ENCODE measurements around the gene IFT20. TPM values are rescaled to one million over a fixed set of nuclear protein-coding genes. Genes with fewer than 3 reads are reported as not detected.

Gene IFT20
- total and polyA plus RNA-seq, 10 of the 15 experiments (the other 5 are each of a cell fraction or from before 2014, with no cell fraction given) = 9.4 to 38.2 (median 19.1) TPM

DNA sequence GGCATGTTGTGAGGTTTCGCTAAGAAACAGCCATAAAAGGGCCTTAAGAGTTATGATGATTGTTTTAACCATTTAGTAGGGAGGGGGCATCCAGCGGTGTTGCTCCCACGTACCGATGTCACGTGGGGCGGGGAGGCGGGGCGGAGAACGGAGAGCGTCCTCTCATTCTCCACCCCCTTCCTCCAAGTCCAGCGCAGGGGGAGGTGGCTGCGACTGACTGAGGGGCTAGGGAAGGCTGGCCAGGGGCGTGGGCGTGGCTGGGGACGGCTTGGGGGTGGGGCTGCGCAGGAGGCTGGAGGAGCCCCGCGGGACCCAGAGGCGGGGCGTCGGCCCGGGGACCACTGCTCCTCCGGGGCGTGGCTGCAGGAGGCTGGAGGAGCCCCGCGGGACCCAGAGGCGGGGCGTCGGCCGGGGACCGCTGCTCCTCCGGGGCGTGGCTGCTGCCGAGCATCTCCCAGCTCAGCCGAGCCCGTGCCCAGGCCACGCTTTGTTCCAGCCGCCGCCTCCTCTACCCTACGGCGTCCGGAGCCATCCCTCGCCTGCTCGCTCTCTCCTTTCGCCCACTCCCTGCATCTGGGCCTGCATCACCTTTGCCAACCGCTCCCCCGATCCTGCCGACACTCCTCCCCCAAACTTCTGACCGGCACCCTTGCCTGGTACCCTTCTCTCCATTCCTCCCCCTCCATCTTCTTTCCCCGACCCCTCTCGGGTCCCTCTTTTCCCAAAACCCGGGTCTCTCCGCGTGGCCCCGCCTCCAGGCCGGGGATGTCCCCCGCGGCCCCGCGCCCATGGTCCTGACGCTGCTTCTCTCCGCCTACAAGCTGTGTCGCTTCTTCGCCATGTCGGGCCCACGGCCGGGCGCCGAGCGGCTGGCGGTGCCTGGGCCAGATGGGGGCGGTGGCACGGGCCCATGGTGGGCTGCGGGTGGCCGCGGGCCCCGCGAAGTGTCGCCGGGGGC lies 36.3 kb upstream of the IFT20 start, which contains the start of gene SARM1 (continued):
- TF ChIP-seq BHLHE40 (IDR thresholded peaks at IDR 0.05; ENCODE audit: borderline replicate concordance in 1 of 2, low read depth in 2 of 2, low read length in 1 of 2) (peak in 1 of 2 experiments; percentile 58; a peak in 1 of 4 replicates), NR2C1 (IDR thresholded peaks at IDR 0.05) (no peak), IRF4 (IDR thresholded peaks at IDR 0.05; ENCODE audit: low read depth, low read length) (no peak), ATF7 (IDR thresholded peaks at IDR 0.05; ENCODE audit: low read depth) (no peak), NR2F1 (conservative IDR thresholded peaks at IDR 0.05) (no peak), MTA3 (IDR thresholded peaks at IDR 0.05; ENCODE audit: borderline replicate concordance, low read length) (no peak), NR2C2 (IDR thresholded peaks at IDR 0.05; ENCODE audit: borderline replicate concordance, control insufficient read depth, insufficient read length, low read depth) (no peak), ZZZ3 (IDR thresholded peaks at IDR 0.05; ENCODE audit: control insufficient read depth, insufficient read length, low read depth) (no peak), TARDBP (IDR thresholded peaks at IDR 0.05; ENCODE audit: borderline replicate concordance) (no peak), FOS (IDR thresholded peaks at IDR 0.05; ENCODE audit: borderline replicate concordance, extremely low read depth, insufficient read length) (no peak), SUZ12 (IDR thresholded peaks at IDR 0.05; ENCODE audit: unreplicated experiment) (no peak)
- TF ChIP-seq, protein P1, sequence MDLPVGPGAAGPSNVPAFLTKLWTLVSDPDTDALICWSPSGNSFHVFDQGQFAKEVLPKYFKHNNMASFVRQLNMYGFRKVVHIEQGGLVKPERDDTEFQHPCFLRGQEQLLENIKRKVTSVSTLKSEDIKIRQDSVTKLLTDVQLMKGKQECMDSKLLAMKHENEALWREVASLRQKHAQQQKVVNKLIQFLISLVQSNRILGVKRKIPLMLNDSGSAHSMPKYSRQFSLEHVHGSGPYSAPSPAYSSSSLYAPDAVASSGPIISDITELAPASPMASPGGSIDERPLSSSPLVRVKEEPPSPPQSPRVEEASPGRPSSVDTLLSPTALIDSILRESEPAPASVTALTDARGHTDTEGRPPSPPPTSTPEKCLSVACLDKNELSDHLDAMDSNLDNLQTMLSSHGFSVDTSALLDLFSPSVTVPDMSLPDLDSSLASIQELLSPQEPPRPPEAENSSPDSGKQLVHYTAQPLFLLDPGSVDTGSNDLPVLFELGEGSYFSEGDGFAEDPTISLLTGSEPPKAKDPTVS (IDR thresholded peaks at IDR 0.05; ENCODE audit: low read depth, low read length) = no peak
- TF ChIP-seq, protein P2, sequence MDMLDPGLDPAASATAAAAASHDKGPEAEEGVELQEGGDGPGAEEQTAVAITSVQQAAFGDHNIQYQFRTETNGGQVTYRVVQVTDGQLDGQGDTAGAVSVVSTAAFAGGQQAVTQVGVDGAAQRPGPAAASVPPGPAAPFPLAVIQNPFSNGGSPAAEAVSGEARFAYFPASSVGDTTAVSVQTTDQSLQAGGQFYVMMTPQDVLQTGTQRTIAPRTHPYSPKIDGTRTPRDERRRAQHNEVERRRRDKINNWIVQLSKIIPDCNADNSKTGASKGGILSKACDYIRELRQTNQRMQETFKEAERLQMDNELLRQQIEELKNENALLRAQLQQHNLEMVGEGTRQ (IDR thresholded peaks at IDR 0.05; ENCODE audit: borderline replicate concordance, low read depth, low read length) = peak; percentile 77
- TF ChIP-seq, protein P3, sequence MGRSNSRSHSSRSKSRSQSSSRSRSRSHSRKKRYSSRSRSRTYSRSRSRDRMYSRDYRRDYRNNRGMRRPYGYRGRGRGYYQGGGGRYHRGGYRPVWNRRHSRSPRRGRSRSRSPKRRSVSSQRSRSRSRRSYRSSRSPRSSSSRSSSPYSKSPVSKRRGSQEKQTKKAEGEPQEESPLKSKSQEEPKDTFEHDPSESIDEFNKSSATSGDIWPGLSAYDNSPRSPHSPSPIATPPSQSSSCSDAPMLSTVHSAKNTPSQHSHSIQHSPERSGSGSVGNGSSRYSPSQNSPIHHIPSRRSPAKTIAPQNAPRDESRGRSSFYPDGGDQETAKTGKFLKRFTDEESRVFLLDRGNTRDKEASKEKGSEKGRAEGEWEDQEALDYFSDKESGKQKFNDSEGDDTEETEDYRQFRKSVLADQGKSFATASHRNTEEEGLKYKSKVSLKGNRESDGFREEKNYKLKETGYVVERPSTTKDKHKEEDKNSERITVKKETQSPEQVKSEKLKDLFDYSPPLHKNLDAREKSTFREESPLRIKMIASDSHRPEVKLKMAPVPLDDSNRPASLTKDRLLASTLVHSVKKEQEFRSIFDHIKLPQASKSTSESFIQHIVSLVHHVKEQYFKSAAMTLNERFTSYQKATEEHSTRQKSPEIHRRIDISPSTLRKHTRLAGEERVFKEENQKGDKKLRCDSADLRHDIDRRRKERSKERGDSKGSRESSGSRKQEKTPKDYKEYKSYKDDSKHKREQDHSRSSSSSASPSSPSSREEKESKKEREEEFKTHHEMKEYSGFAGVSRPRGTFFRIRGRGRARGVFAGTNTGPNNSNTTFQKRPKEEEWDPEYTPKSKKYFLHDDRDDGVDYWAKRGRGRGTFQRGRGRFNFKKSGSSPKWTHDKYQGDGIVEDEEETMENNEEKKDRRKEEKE (IDR thresholded peaks at IDR 0.05) = no peak
- TF ChIP-seq, protein P4, sequence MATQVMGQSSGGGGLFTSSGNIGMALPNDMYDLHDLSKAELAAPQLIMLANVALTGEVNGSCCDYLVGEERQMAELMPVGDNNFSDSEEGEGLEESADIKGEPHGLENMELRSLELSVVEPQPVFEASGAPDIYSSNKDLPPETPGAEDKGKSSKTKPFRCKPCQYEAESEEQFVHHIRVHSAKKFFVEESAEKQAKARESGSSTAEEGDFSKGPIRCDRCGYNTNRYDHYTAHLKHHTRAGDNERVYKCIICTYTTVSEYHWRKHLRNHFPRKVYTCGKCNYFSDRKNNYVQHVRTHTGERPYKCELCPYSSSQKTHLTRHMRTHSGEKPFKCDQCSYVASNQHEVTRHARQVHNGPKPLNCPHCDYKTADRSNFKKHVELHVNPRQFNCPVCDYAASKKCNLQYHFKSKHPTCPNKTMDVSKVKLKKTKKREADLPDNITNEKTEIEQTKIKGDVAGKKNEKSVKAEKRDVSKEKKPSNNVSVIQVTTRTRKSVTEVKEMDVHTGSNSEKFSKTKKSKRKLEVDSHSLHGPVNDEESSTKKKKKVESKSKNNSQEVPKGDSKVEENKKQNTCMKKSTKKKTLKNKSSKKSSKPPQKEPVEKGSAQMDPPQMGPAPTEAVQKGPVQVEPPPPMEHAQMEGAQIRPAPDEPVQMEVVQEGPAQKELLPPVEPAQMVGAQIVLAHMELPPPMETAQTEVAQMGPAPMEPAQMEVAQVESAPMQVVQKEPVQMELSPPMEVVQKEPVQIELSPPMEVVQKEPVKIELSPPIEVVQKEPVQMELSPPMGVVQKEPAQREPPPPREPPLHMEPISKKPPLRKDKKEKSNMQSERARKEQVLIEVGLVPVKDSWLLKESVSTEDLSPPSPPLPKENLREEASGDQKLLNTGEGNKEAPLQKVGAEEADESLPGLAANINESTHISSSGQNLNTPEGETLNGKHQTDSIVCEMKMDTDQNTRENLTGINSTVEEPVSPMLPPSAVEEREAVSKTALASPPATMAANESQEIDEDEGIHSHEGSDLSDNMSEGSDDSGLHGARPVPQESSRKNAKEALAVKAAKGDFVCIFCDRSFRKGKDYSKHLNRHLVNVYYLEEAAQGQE (IDR thresholded peaks at IDR 0.05; ENCODE audit: low read depth, low read length) = no peak
- TF ChIP-seq, protein P5, sequence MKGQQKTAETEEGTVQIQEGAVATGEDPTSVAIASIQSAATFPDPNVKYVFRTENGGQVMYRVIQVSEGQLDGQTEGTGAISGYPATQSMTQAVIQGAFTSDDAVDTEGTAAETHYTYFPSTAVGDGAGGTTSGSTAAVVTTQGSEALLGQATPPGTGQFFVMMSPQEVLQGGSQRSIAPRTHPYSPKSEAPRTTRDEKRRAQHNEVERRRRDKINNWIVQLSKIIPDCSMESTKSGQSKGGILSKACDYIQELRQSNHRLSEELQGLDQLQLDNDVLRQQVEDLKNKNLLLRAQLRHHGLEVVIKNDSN (IDR thresholded peaks at IDR 0.05; ENCODE audit: borderline replicate concordance, extremely low read length, insufficient read depth, low read depth, low read length) = peak; percentile 92
- TF ChIP-seq, protein P6, sequence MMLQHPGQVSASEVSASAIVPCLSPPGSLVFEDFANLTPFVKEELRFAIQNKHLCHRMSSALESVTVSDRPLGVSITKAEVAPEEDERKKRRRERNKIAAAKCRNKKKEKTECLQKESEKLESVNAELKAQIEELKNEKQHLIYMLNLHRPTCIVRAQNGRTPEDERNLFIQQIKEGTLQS (IDR thresholded peaks at IDR 0.05; ENCODE audit: borderline replicate concordance, extremely low read depth, low read depth, low read length) = peak; percentile 79; the same call in 1 of the 2 replicates
